Aorta (tissue), 5 donors: Measurements from ENCODE around the gene PRR5. TPM values are rescaled to one million over a fixed set of nuclear protein-coding genes. Genes with fewer than 3 reads are reported as not detected.

Experiments used
- ATAC-seq: fragments of 200-7000 bp; cut with Tn5 transposase; one replicate; pipeline ENCODE4 v1.9.1; 2022; ENCODE audit warnings: moderate library complexity; ENCODE audit not compliant: low FRiP score
- DNase-seq, 2 donors: peaks; one replicate each; pipeline ENCODE4 v3.0.0-alpha.2; 2020
- H3K27ac ChIP-seq, 2 donors: one replicate each; pipeline ENCODE4 v1.5.1; 2013; ENCODE audit warnings: low read length in 2 of 2, mild to moderate bottlenecking in 2 of 2, moderate library complexity in 2 of 2, control low read depth in 1 of 2, inconsistent platforms in 1 of 2, low read depth in 1 of 2
- H3K27me3 ChIP-seq, 2 donors: one replicate each; pipeline ENCODE4 v1.6.1; 2013; ENCODE audit warnings: control low read depth in 1 of 2, low read length in 1 of 2, mild to moderate bottlenecking in 1 of 2, moderate library complexity in 1 of 2; ENCODE audit not compliant: insufficient read depth in 2 of 2, control insufficient read depth in 1 of 2
- H3K36me3 ChIP-seq, 2 donors: one replicate each; pipeline ENCODE4 v1.6.1; 2013; ENCODE audit warnings: control low read depth in 1 of 2, low read length in 1 of 2, mild to moderate bottlenecking in 1 of 2; ENCODE audit not compliant: insufficient read depth in 2 of 2, control insufficient read depth in 1 of 2
- H3K4me1 ChIP-seq, 2 donors: one replicate each; pipeline ENCODE4 v1.6.1; 2013; ENCODE audit warnings: low read length in 2 of 2, control low read depth in 1 of 2, mild to moderate bottlenecking in 1 of 2, moderate library complexity in 1 of 2; ENCODE audit not compliant: insufficient read depth in 2 of 2, control insufficient read depth in 1 of 2
- H3K4me3 ChIP-seq, 2 donors: one replicate each; pipeline ENCODE4 v1.5.1; 2013; ENCODE audit warnings: low read length in 2 of 2, control low read depth in 1 of 2, mild to moderate bottlenecking in 1 of 2
- H3K9me3 ChIP-seq: one replicate; pipeline ENCODE4 v1.6.1; 2013; ENCODE audit warnings: mild to moderate bottlenecking, low read length; ENCODE audit not compliant: control insufficient read depth
- WGBS, 2 donors: extraction: QIAGEN DNeasy Blood & Tissue Kit; methylation state at CpG; one replicate each; pipeline ENCODE4 v1.1.7; 2013; 5-methylcytosine and 5-hydroxymethylcytosine counted together
- intact Hi-C, 2 donors: fragments of 100-400 bp; cut with DNase I; formaldehyde crosslinking; loops; one replicate each; pipeline versions ENCODE4 v1.14.2 to v1.15.0; 2022
- polyA plus RNA-seq, 2 donors: library from polyadenylated mRNA; stranded (reverse); fragments of 200-250 nt; gene quantifications; one replicate each; pipeline ENCODE4 v1.2.3, GENCODE V29; 2013
- total RNA-seq, 2 donors: library from RNA; stranded (reverse); fragmentation: NEBNext Ultra II Directional; extraction: Animal tissue kit (Norgen Biotek cat#: 25700); gene quantifications; one replicate each; pipeline ENCODE4 v1.2.1, GENCODE V29; 2021
- donor health status: healthy with polysubstance abuse.
- donor health status: Bipolar disorder and iron deficiency.
- donor health status: DM: no; HTN: no; CAD: no.
- donor health status: DM: no; HTN: no; CAD: no.
- donor health status: DM: yes; HTN: yes; CAD: no.

The PRR5 gene
- total and polyA plus RNA-seq, 4 donors, result 1.3 to 15.3 (median 9.9) TPM

GRCh38 chr22:44684506-44685383 is 17.3 kb upstream of the PRR5 start:
- Histone ChIP-seq H3K4me1 (no peaks in the 10 kb centered on the region), H3K27me3 (no peaks in the 10 kb centered on the region), H3K9me3 (no peaks in the 10 kb centered on the region), H3K27ac (no peak overlapping the region), H3K4me3 (no peak overlapping the region), H3K36me3 (no peaks in the 10 kb centered on the region)
- 25 to 28% methylated on average over 23 of the region's 23 CpGs for WGBS, 2 donors
- ATAC-seq (peak; percentile 78), DNase-seq (peak; percentile 88 to 91)
- intact Hi-C loops, result no loop called here

- H3K9me3 ChIP-seq, result no peaks in the 10 kb centered on the region
- H3K4me1 ChIP-seq, result no peaks in the 10 kb centered on the region
- no peak overlapping the region for H3K27ac ChIP-seq
- WGBS, 2 donors, result 74 to 78% methylated on average over 11 of the region's 11 CpGs
- ATAC-seq (no peak), DNase-seq (no peak)
- H3K4me3 ChIP-seq, result no peak overlapping the region
- H3K27me3 ChIP-seq, result no peaks in the 10 kb centered on the region
- intact Hi-C loops, result no loop called here
- no peaks in the 10 kb centered on the region for H3K36me3 ChIP-seq
Measured at GRCh38 chr22:44685384-44686056, 16.5 kb upstream of the PRR5 start.

GRCh38 chr22:44686873-44687600 is 15.0 kb upstream of the PRR5 start:
- DNase-seq, result no peak
- no peaks in the 10 kb centered on the region for H3K36me3 ChIP-seq
- no peaks in the 10 kb centered on the region for H3K27me3 ChIP-seq
- 57 to 62% methylated on average over 10 of the region's 10 CpGs for WGBS, 2 donors
- H3K9me3 ChIP-seq, result no peaks in the 10 kb centered on the region
- no peak overlapping the region for H3K27ac ChIP-seq
- no peak for ATAC-seq
- H3K4me3 ChIP-seq, result no peak overlapping the region
- intact Hi-C loops, result no loop called here
- no peaks in the 10 kb centered on the region for H3K4me1 ChIP-seq

GRCh38 chr22:44689173-44689572 is 12.8 kb upstream of the PRR5 start:
- Histone ChIP-seq H3K36me3 (no peaks in the 10 kb centered on the region), H3K9me3 (no peaks in the 10 kb centered on the region), H3K27ac (no peak overlapping the region), H3K27me3 (no peaks in the 10 kb centered on the region), H3K4me3 (no peak overlapping the region), H3K4me1 (no peaks in the 10 kb centered on the region)
- intact Hi-C loops, result no loop called here
- ATAC-seq (no peak), DNase-seq (no peak)
- 80 to 86% methylated on average over 10 of the region's 10 CpGs for WGBS, 2 donors

GRCh38 chr22:44689915-44690524 is 12.0 kb upstream of the PRR5 start:
- ATAC-seq (no peak), DNase-seq (no peak)
- Histone ChIP-seq H3K36me3 (no peaks in the 10 kb centered on the region), H3K27ac (no peak overlapping the region), H3K4me3 (no peak overlapping the region), H3K4me1 (no peaks in the 10 kb centered on the region), H3K27me3 (no peaks in the 10 kb centered on the region), H3K9me3 (no peaks in the 10 kb centered on the region)
- intact Hi-C loops, result no loop called here
- 82 to 87% methylated on average over 9 of the region's 9 CpGs for WGBS, 2 donors

GRCh38 chr22:44691796-44692661 is 10.0 kb upstream of the PRR5 start:
- intact Hi-C loops, result no loop called here
- H3K9me3 ChIP-seq, result no peaks in the 10 kb centered on the region
- peak in 1 of 2 donors; percentile 61 for DNase-seq
- no peak for ATAC-seq
- no peak overlapping the region for H3K4me3 ChIP-seq
- no peaks in the 10 kb centered on the region for H3K36me3 ChIP-seq
- 63 to 65% methylated on average over 24 of the region's 24 CpGs for WGBS, 2 donors
- no peaks in the 10 kb centered on the region for H3K27me3 ChIP-seq
- H3K4me1 ChIP-seq, result no peaks in the 10 kb centered on the region
- no peak overlapping the region for H3K27ac ChIP-seq

- DNase-seq (no peak), ATAC-seq (no peak)
- H3K36me3 ChIP-seq, result no peaks in the 10 kb centered on the region
- H3K27ac ChIP-seq, result no peak overlapping the region
- H3K4me1 ChIP-seq, result no peaks in the 10 kb centered on the region
- H3K9me3 ChIP-seq, result no peaks in the 10 kb centered on the region
- intact Hi-C loops, result no loop called here
- WGBS, 2 donors, result 76 to 86% methylated on average over 11 of the region's 11 CpGs
- H3K27me3 ChIP-seq, result no peaks in the 10 kb centered on the region
- H3K4me3 ChIP-seq, result no peak overlapping the region
Measured at GRCh38 chr22:44692662-44693007, 9.4 kb upstream of the PRR5 start.

- H3K4me1 ChIP-seq, result no peaks in the 10 kb centered on the region
- H3K27ac ChIP-seq, result no peak overlapping the region
- H3K9me3 ChIP-seq, result no peaks in the 10 kb centered on the region
- H3K36me3 ChIP-seq, result no peaks in the 10 kb centered on the region
- 87 to 93% methylated on average over 4 of the region's 4 CpGs for WGBS, 2 donors
- DNase-seq (no peak), ATAC-seq (no peak)
- H3K4me3 ChIP-seq, result no peak overlapping the region
- intact Hi-C loops, result no loop called here
- H3K27me3 ChIP-seq, result no peaks in the 10 kb centered on the region
Measured at GRCh38 chr22:44693145-44693544, 8.9 kb upstream of the PRR5 start.
